ENCODE data around the gene ANTXR1. TPM values are rescaled to one million over a fixed set of nuclear protein-coding genes. Genes with fewer than 3 reads are reported as not detected.

ANTXR1 gene
- total and polyA plus RNA-seq, 2 donors (not counting 3 experiments of a cell fraction or from before 2014, with no cell fraction given) = 4.2 to 17.3 TPM

DNA sequence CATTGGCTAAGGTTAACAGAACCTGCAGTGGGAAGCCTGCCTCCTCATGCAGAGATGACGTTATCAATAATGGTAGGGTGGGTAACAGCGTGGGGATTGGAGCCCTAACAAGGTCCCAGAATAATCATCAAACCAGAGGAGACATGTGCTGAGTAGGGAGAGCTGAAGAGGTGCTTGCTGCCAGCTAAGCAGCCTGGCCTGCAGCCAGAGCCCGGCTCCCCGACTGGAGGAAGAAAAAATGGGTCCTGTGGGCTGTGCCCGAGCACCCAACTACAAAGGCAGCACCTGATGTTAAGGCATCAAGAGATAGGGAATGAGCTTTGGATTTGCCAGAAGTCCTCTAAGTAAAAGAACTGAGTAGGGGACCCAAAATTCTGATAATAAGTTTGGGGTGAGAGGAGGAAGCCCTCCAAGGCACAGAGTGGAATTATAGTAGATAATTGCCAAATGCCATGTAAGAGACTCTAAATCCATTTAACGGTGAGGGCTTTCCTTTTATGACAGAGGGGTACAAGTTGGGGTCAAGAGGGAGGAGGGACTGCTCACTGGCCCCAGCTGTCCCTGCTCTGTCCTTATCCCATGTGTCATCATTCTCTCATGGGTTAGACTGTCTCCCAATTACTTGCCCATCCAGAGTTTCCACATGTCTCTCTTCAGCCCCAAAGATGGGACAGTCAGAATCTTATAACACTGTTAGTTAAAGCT, 156.1 kb downstream of the ANTXR1 start:
- H2AFZ ChIP-seq (ENCODE audit: low read depth, low read length) = no peak overlapping the region
- peaks cover 12% of the 10 kb centered on the region for H3K4me1 ChIP-seq (ENCODE audit: control insufficient read depth, extremely low read depth, insufficient read depth, low read length)
- no peak overlapping the region for H3K4me3 ChIP-seq (replicated peaks in 1 of 3; ENCODE audit: insufficient read depth in 1 of 3, low read depth in 1 of 3, low read length in 3 of 3)
- no TSS peak for BruUV-seq (replicated peaks)
- ChIA-PET POLR2A (no interaction called here), CTCF (no interaction called here)
- no peak overlapping the region for H3K4me2 ChIP-seq (ENCODE audit: insufficient read depth, low read length)
- H3K9ac ChIP-seq (replicated peaks; ENCODE audit: extremely low read depth, insufficient read depth, low read length) = no peak overlapping the region
- H3K9me3 ChIP-seq (replicated peaks; ENCODE audit: control insufficient read depth, insufficient read depth, low read length) = no peaks in the 10 kb centered on the region
- no peaks in the 10 kb centered on the region for H3K9me1 ChIP-seq (replicated peaks; ENCODE audit: control insufficient read depth, extremely low read depth, insufficient read depth, low read length)
- intact Hi-C loops (cut with micrococcal nuclease) = no loop called here
- H3K79me2 ChIP-seq (ENCODE audit: control insufficient read depth, insufficient read depth, low read length) = no peaks in the 10 kb centered on the region
- FAIRE-seq (no peak), DNase-seq (ENCODE audit: low read depth, low spot score) (no peak)
- no peak overlapping the region for H3K27ac ChIP-seq (ENCODE audit: insufficient read depth, low read depth, low read length)
- no peaks in the 10 kb centered on the region for H3K27me3 ChIP-seq (ENCODE audit: control insufficient read depth in 2 of 2, insufficient read depth in 2 of 2, low read length in 2 of 2)
- no peaks in the 10 kb centered on the region for H4K20me1 ChIP-seq (replicated peaks; ENCODE audit: control insufficient read depth, extremely low read depth, insufficient read depth, low read length)
- no peak for TF ChIP-seq POLR2A (IDR thresholded peaks at IDR 0.05; ENCODE audit: low read depth, low read length)
- no peak for TF ChIP-seq POLR2AphosphoS5 (IDR thresholded peaks at IDR 0.05; ENCODE audit: insufficient read depth, low read depth, low read length)
- TF ChIP-seq GATA2 (IDR thresholded peaks at IDR 0.05; ENCODE audit: insufficient read depth, insufficient read length, low read depth, low read length) = no peak
- no peak for TF ChIP-seq MYC (IDR thresholded peaks at IDR 0.05; ENCODE audit: low read depth, low read length)
- TF ChIP-seq JUN (IDR thresholded peaks at IDR 0.05; ENCODE audit: borderline replicate concordance, insufficient read depth, insufficient read length, low read depth) = no peak
- TF ChIP-seq, protein P1, sequence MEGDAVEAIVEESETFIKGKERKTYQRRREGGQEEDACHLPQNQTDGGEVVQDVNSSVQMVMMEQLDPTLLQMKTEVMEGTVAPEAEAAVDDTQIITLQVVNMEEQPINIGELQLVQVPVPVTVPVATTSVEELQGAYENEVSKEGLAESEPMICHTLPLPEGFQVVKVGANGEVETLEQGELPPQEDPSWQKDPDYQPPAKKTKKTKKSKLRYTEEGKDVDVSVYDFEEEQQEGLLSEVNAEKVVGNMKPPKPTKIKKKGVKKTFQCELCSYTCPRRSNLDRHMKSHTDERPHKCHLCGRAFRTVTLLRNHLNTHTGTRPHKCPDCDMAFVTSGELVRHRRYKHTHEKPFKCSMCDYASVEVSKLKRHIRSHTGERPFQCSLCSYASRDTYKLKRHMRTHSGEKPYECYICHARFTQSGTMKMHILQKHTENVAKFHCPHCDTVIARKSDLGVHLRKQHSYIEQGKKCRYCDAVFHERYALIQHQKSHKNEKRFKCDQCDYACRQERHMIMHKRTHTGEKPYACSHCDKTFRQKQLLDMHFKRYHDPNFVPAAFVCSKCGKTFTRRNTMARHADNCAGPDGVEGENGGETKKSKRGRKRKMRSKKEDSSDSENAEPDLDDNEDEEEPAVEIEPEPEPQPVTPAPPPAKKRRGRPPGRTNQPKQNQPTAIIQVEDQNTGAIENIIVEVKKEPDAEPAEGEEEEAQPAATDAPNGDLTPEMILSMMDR (IDR thresholded peaks at IDR 0.05; ENCODE audit: extremely low read depth in 1 of 2, insufficient read depth in 1 of 2, low read depth in 1 of 2, low read length in 2 of 2) = no peak
- no peak for TF ChIP-seq FOS (IDR thresholded peaks at IDR 0.05; ENCODE audit: borderline replicate concordance, insufficient read depth, low read length)
- TF ChIP-seq, protein P2, sequence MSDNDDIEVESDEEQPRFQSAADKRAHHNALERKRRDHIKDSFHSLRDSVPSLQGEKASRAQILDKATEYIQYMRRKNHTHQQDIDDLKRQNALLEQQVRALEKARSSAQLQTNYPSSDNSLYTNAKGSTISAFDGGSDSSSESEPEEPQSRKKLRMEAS (IDR thresholded peaks at IDR 0.05; ENCODE audit: insufficient read depth, insufficient read length) = no peak
- TF ChIP-seq EZH2 (IDR thresholded peaks at IDR 0.05; ENCODE audit: borderline replicate concordance, low read depth, low read length, severe bottlenecking) = no peak
- dilution Hi-C loops (cut with MboI; ENCODE audit: extremely low pct_ligation_motif_present, low sequenced_read_pairs) = no loop called here
- no peaks in the 10 kb centered on the region for H3K36me3 ChIP-seq (ENCODE audit: control insufficient read depth in 2 of 2, extremely low read depth in 1 of 2, insufficient read depth in 2 of 2, low read length in 2 of 2)
